NAMALWA (cell line): Measurements from ENCODE around the gene UCP3.

ENCODE experiments used
- DNase-seq: peaks from one replicate; pipeline ENCODE4 v3.0.0-alpha.2; 2015; ENCODE audit warnings: low spot score

Gene UCP3

DNA sequence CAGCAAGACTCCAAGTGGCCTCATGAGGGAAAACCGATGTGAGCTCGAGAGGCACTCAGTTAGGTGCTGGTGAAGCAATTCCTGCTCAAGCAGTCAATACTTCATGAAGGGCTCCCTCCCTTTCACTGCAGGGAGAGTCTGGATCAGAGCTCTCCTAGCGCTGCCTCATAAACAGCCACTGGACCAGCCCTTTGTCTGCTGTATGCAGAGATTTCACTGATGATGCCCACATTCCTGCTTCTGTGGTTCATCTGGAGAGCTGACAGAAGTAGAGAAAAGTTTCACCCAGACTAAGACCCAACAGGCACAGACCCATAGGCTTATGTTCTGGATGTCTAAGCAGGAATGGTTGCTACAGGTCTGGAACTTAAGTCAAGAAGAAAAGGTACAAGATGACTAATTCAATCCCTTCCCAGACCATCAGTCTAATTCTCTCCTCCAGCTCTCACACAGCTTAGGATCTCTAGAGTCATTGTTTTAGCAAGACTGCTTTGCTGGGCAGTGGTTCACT, 30.3 kb downstream of the UCP3 start:
- DNase-seq: no peak

DNA sequence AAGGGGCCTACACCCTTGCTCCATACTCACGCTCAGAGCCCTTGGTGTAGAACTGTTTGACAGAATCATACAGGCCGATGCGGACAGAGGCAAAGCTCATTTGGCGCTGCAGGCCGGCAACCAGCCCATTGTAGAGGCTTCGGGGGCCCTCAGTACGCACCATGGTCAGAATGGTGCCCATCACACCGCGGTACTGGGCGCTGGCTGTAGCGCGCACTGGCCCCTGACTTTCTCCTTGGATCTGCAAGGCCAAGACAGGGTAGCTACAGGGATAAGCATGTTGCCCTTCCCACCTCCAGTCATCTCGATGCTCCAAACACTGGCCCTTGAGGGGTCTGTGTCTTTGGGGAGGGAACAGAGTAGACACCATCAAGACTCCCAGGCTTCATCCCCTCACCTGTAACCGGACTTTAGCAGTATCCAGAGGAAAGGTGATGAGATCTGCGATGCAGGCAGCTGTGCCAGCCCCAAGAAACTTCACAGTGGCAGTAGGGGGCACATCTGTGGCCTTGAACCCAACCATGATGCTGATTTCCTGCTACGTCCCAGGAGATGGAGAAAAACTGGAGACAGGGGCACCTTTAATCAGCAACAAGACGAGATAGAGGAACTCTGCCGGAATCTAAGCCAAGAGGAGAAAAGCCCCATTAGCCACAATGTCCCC, 30.9 kb downstream of the UCP3 start:
- no peak for DNase-seq

GRCh38 chr11:73976451-73977151, 32.3 kb downstream of the UCP3 start:
- no peak for DNase-seq

- no peak for DNase-seq
Measured at GRCh38 chr11:73975479-73975757, 33.5 kb downstream of the UCP3 start.

- no peak for DNase-seq
Measured at GRCh38 chr11:73974604-73975478, 34.0 kb downstream of the UCP3 start.

DNA sequence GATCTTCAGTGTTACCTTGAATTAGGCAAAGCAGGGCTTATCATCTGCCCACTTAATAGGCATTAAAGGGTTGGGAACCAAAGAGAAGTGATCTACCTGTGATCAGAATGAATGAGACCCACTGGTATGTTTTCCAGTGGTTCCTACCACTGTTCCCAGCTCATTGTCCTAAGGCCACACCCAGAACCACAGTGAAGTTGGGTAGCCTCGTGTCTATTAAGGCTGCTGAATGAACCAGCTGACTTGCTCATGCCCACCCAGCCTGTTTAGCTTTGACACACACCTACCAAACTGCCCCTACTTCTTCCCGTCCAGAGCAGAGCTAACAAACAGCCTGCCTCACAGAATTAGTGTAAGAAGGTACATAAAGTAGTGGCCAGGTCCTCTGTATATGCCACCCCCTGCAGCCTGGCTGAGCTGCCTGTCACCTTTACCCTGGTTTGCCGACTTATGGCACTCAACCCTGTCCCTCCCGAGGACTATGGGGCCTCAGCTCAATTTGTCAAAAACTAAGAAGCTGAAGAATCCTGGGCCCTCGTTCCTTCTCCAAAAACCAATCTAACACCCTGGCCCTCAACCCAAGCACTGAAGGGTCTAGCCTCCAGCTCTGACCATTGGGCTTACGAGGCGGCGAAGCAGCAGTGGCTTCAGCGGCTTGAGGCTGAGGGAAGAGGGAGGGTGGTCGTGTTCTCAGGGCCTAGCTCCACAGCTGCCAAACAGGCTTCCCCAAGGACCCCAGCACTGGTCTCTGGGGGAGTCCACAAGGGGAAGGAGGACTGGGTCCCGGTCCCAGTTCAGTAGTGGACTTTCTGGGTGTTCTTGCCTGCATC, 36.0 kb downstream of the UCP3 start:
- DNase-seq: peak; percentile 24

GRCh38 chr11:73972187-73972586, 36.7 kb downstream of the UCP3 start:
- DNase-seq: peak; percentile 33

GRCh38 chr11:73971175-73971719, 37.6 kb downstream of the UCP3 start:
- peak; percentile 31 for DNase-seq

DNA sequence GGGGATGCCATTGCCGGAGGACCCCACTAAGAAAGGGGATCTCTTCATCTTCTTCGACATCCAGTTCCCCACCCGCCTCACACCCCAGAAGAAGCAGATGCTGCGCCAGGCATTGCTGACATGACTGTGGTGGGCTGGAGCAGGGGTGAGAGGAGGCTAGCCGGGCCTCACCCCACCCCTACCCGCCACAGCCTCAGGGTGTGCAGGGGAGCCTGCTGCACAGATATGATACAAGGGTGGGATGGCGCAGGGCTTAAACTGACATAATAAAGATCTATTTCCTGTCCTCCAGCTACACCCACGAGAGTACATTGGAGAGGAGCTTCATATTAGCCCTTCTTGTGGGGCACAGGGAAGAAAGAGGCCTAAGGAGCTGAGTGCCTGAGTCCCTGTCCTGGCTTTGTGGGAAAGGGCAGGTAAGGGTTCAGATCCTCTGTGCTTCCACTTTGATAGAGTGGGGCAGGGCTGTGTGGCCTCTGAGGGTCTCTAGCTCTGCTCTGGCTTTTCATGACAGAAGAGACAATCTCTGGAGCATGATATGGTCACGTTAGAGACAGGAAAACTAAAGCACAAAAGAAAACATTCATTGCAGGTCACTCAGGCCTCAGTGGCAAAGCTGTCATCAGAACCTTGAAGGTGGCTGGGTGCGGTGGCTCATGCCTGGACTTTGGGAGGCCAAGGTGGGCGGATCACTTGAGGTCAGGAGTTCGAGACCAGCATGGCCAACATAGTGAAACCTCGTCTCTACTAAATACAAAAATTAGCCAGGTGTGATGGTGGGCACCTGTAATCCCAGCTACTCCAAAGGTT, 38.7 kb downstream of the UCP3 start:
- DNase-seq: peak; percentile 26

DNA sequence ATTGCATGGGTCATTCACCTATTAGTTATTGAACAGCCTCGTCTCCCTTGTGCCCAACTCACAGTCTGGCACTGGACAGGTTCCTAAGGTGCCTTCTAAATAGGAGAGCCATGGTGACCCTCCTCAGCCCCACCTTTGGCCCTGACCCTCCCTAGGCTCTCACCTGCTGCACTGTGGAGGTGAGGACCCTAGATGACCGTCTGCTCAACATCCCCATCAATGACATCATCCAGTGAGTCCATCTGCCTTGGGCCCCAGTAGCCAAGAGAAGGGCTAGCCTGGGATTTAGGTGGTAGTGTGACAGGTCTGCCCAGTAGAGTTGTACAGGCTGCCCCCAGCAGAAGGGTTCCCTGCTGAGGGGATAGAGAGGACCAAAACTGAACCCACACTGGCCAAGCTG, 39.8 kb downstream of the UCP3 start:
- no peak for DNase-seq

DNA sequence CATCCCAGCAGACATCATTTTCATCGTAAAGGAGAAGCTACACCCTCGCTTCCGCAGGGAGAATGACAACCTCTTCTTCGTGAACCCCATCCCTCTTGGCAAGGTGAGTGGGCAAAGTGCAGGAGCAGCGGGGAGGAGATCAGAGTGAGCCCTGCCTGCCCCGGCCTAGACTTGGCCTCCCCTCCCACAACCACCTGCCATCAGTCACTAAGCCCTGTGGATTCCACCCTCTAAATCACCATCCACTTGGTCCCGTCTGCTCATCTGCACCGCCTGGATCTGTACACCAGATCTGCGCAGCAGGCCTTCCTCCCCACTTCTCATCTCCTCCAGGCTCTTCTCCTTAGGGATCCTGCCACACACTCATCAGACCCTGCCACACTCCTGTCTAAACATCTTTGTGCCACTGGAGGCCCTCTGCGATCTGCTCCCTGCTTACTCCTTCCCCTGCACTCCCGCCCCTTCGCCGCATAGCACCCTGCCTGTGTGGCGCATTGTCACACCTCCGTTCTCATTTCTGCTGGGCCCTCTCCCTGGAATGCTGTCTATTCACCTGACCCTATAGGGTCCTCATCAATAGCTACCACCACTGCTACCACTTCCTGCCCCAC, 40.4 kb downstream of the UCP3 start:
- peak; percentile 15 for DNase-seq

DNA sequence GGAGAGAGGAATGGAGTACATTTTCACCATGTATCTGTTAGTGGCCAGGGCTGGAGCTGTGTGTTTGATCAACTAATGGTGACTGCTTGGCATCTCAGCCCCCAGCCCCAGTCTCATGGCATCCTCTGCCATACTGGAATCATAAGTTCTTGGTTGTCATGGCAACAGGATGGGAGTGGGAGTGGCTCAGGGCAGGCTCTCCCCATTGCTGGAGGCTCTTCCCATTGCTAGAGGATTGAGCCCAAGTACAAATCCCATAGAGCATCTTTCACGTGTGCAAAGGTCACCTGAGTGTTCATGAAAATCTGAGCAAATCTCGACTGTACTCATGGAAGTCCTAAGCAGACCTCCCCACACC, 43.1 kb downstream of the UCP3 start:
- peak; percentile 15 for DNase-seq

- peak; percentile 11 for DNase-seq
Measured at GRCh38 chr11:73965076-73965763, 43.7 kb downstream of the UCP3 start.

GRCh38 chr11:73963861-73964260, 45.0 kb downstream of the UCP3 start:
- DNase-seq: peak; percentile 17

DNA sequence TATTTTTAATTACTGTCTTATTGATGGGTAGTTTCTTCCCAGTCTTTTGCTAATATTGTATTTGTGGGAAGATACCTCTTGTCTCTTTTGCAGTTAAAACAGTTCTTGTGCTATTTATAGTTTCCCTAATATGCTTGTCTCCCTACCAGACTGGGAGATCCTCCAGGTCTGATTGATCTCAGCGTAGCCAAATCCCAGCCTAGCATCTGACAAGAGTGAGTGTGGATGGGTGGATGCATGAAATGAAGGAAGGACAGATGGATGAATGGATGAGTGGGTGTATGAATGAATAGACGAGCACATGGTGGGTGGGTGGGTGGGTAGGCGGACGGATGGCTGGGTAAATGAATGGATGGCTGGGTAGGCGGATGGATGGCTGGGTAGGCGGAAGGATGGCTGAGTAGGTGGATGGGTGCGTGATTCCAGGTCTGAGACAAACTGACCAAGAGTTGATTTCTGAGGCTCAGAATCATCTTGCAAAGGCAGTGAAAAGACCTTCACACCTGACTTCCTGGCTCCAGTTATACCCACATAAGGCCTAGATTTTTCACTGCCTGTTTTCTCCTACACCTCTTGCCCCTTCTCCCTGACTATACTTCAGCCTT, 46.7 kb downstream of the UCP3 start:
- DNase-seq: no peak

GRCh38 chr11:73961321-73961720, 47.6 kb downstream of the UCP3 start:
- DNase-seq: no peak

DNA sequence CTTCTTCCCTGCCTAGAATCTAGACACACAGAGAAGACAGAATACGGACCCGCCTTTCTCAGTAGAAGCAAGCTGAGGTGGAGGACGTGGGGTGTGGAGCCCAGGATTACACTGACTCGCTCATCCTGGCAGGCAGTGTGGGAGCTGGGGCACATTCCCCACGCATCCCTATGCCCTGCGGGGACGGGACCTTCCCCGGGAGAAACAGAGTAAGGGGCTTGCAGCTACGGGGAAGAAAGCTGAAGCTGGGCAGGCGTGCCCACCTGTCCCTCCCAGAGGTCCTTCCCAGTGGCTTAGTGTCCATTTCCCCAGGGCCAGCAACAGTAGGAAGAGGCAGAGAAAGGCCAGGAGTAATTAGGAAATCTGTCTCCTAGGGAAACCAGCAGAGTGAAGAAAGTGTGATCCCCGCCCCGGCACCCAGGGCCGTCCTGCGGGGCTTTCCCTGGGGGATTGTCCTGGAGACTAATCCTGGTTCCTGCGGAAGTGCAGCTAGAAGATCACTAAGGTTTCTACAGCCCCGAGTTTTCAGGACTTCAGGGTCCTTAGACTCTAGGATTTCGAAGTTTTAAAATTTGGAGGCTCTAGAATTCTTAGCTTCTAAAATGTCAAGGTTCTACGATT, 50.3 kb downstream of the UCP3 start:
- no peak for DNase-seq

DNA sequence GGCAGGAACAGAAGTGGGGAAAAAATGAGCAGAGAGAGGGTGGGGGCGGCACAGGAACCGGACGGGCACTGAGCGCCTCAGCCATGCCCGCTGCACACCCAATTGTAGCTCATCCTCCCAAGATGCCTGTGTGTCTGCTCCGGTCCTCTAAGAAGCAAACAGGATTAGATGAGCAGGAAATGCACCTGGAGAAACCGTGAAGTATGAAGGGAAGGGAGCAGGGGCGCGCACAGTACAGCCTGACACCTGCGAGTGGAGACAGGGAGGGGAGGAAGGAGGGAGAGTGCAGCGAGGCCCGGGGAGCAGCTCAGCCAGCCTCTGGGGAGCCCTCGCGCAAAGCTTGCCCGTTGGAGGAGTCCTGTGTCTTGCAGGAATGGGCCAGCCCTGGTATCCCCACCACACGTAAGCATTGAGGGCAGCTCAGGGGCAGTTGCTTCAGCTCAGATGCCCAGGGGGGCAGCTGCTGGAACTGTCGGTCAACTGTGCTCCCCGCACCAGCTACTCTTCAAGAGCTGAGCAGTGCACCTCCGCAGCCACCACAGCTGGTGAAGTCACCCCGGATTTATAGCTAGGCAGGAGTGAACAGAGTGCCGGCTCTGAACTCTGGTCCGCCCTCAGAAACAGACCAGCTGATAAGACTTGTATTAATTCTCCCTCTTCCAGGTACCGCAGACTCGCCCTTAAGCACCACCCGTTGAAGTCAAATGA, 51.1 kb downstream of the UCP3 start:
- DNase-seq: no peak
